HG03571 (cell line): ENCODE results near the gene SRGAP1.
A peak's percentile ranks its signal among the peaks of the same experiment; 100 is the strongest.
"Not testable (repeated sequence)": the region's sequence is repeated elsewhere in the genome, so short reads cannot be mapped to it uniquely, and the experiment has no call there.

Experiments used
- ATAC-seq: cut with Tn5 transposase; IDR thresholded peaks from one replicate; pipeline ENCODE4 v1.9.1; 2021; ENCODE audit not compliant: unreplicated experiment

The SRGAP1 gene

DNA sequence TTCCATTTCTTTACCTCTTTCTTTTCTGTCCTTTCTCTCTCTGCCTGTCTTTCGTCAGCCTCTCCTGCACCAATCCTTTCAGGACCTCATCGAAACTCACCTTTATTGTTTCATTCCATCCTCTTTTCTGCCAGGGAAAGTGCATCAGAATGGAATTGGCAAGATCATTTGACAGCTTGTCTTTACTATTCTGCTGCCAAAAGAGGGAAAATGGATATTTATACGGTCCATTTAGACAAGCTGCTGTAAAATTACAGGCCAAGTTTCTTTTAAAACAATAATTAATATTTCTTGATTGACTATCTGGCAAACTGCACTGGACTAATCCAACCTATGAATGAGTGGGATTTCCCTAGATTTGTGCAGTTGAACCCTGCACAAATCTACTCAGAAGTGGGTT is 7.6 kb upstream of the SRGAP1 start:
- no peak for ATAC-seq

DNA sequence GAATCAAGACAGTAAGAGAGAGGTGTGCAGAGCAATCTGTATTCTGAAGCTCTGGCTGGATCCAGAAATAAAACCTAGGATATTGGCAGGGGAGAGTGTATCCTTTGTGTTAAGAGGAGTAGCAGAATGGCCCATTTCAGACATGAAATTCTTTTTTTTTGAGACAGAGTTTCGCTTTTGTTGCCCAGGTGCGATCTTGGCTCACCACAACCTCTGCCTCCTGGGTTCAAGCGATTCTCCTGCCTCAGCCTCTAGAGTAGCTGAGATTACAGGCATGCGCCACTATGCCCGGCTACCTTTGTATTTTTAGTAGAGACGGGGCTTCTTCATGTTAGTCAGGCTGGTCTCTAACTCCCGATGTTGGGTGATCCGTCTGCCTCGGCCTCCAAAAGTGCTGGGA is 6.1 kb upstream of the SRGAP1 start:
- ATAC-seq: no peak

DNA sequence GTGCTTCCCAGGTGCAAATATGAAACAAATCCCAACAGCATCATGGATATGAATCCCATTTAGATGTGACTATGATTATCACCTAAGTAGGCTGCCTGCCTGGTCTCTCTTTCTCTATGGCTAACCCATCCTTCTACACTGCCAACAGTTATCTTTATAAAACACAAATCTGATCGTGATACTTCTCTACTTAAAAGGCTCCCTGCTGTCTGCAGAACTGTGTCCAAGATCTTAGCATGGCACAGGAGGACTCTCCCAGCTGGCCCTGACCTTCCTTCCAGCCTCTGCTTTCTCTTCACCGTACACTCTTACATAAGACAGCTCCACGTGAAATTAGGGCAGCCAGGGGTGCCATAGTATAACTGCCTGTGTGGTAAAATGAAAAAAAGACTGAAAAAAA is 3.5 kb upstream of the SRGAP1 start:
- ATAC-seq: no peak

DNA sequence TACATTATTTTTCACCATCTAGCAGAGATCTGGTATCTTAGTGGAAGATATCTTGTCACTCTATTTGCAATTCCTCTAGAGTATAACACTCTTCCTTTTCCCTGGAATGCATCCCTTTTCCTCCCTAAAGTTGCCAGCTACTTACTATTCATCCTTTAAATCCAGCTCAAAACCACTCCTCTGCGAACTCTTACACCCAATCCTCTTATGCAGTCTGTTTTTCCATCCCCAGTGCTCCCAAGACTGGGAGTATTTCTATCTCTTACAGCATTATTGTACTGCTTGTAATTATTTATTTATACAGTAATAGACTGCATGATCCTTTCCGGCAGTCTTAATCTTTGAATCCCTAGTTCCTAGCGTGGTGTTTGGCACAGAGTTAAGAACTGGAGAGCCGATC is 2.9 kb upstream of the SRGAP1 start:
- no peak for ATAC-seq

DNA sequence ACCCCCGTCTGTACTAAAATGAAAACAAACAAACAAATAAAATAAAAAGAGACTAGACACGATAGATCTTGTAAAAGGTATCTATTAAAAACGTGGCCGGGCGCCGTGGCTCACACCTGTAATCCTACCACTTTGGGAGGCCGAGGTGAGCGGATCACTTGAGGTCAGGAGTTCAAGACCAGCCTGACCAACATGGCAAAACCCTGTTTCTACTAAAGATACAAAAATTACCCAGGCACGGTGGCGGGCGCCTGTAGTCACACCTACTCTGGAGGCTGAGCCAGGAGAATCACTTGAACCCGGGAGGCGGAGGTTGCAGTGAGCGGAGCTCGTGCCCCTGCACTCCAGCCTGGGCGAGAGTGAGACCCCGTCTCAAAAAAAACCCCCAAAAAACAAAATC is 1.8 kb upstream of the SRGAP1 start:
- ATAC-seq: not testable (repeated sequence)

DNA sequence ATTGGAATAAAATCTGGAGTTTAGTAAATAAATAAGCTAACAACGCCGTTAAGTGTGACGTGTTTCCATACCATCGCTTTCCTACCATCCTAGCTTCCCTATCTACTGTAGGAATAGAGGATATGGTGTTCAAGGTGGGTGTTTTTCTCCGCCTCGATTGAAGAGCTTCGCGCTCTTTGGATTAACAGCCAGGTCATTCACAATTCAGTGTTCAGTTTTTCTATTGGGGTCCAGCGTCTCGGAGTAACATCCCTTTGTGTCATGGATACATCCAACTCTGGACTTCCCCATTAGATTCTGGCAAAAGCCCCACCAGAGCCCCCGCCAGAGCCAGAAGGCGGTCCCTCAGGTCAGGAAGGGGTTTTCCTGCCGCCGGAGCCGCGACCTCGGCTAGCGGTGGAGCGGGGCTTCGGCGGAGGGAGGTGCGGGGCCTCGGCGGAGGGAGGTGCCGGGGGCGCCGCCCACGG is 1.2 kb upstream of the SRGAP1 start:
- no peak for ATAC-seq

DNA sequence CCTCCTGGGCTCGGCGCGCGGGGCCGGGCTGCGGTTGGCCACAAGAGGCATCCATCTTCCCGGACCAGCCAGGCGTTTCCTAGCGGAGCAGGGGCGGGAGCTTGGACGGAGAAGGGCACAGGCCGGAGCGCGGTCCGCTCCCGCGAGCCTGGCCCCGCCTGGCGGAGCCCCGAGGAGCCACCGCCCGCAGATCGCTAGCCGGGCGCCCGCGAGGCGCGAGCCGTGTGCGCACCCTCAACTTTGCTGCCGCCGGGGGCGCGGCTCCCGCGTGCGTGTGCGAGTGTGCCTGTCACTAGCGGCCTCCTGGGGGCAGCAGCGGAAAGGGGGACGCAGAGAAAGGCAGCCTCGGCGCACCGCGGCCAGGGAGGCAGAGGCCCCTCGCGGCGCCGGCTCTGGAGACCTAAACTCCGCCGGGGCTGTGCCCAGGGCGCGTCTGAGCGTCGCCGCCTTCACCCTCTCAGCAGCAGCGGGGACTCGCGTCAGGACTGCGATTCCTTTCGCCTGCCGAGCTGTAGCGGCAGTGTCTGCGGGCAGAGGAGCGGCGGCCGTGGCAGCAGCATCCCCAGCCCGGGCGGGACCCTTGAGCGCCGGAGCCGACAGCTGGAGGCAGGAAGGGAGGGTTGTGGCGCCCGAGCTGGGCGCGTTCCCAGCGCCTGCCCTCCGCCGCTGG is 644 bp upstream of the SRGAP1 start:
- peak; percentile 97 for ATAC-seq

DNA sequence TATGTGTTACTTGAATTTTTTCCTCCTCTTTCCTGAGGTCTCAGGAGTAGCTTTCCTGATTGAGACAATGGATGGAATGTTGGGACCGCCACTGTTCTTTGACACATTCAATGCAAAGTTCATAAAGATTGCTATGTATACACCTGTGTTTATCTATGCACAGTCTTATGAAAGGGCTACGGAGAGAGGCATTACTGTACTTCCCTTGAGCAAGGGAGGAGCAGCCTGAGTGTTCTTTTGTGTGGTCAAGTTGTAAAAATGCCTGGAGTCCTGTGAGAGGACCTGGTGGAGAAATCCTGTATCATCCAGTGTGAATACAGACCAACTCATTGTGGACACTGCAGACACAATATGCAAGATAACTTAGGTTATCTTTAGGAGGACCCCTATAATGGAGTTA is 1.2 kb downstream of the SRGAP1 start:
- ATAC-seq: no peak

DNA sequence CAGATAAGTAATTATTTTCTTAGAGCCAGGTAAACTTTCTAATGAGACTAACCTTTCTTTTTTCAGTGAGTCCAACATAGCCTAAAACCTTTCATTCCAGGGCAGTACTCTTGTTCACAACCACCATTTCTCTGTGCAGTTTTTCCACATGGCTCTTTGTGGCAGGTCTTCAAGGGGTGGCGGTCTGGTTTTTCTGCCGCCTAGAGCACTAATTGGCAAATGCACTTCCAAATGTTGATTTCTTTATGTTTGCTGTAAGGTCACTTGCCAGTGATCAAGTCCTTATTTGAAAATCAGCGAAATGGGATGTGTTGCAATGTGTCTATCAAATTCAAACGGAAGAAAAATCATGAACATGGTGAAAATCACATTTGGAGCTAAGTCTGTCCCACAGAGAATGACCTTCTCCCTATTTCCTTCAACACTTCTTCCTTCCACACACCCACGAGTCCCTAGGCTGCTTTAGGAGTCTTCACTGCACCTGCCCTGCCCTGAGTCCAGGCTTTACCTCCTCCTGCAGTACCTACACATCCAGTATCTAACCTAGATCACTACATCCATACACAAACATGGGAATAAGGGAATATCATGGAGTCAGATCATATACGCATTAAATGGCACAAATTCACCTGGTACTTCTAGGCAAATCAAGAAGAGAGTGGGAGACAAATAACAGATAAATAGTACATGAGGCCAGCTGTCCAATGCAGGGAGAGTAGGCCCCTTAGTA is 1.9 kb downstream of the SRGAP1 start:
- no peak for ATAC-seq

DNA sequence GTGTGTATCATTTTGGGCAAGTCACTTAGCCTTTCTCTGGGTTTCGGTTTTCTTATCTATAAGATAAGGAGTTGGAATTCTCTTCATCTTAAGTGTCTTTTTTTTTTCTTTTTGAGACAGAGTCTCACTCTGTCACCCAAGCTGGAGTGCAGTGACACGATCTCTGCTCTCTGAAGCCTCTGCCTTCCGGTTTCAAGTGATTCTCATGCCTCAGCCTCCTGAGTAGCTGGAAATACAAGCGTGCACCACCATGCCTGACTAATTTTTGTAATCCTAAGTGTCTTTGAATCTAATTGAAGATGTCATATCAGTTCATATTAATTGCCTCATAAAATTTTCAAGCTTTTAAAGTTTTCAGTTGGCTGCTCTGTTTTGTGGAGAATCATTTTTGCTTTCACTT is 4.0 kb downstream of the SRGAP1 start:
- no peak for ATAC-seq

DNA sequence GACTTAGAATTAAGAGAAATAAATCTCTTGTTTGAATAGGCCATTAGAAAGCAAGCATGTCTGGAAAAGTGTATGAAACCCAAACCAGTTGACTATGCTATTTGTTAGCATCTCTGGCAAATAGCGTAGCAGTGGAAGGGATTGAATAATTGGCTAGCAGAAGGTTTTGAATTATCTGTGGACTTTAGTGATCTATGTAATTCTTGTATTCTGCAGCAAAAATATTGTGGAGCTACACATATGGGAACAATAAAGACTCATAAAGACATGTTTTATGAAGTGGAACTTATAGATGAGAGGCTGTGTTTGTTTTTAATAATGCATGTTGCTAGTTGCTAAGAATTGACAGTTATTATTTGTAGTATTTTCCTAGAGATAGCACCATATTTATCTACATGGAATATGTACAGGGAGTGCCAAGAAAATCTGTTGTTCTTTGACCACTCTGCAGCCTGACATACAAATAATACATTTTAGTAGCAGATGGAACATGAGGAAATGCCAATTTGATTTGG is 4.7 kb downstream of the SRGAP1 start:
- ATAC-seq: no peak

DNA sequence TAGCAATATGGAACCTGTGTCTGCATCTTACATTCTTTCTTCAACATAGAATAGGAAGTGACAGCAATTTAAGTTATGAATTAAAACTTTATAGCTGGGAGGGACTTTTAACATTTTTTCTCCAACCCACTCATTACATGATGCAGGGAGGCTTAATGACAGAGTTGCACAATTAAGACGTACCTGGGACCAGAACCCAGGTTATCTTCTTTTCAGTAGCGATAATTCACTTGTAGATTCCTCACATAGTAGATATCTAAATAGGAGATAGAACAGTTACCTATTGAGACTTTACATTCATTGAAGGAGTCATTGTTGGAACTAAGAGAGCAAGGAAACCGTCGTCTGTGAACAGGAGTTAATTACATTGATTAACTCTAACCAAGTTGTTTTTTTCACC is 5.1 kb downstream of the SRGAP1 start:
- no peak for ATAC-seq

DNA sequence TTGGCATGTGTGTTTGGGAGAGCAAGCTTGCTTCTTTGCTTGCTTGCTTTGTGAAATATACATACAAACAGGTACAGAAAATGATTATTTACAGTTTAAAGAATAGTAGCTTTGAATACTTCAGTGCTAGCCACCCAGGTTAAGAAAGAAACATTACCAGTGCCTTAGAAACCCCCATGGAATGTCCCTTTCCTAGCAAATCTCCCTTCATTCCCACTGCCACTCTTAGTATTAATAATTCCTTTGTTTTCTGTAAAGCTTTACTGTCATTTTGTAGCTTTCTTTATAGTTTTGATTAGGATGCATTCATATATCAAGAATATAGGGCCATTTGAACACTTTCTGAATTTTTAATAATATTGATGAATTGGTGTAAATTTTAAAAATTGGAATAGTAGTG is 9.5 kb downstream of the SRGAP1 start:
- ATAC-seq: no peak

DNA sequence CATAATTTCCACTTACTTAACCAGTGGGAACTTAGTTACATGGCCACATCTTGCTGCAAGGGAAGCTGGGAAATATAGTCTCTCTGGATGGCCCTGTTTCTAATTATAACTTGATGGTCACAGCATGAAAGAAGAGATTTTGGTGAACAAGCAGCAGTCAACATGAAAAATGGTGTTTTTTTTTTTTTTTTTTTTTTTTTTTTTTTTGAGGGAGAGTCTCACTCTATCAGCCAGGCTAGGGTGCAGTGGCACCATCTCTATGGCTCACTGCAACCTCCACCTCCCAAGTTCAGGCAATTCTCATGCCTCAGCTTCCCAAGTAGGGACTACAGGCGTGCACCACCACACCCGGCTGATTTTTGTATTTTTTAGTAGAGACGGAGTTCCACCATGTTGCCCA is 10.8 kb downstream of the SRGAP1 start:
- ATAC-seq: no peak

DNA sequence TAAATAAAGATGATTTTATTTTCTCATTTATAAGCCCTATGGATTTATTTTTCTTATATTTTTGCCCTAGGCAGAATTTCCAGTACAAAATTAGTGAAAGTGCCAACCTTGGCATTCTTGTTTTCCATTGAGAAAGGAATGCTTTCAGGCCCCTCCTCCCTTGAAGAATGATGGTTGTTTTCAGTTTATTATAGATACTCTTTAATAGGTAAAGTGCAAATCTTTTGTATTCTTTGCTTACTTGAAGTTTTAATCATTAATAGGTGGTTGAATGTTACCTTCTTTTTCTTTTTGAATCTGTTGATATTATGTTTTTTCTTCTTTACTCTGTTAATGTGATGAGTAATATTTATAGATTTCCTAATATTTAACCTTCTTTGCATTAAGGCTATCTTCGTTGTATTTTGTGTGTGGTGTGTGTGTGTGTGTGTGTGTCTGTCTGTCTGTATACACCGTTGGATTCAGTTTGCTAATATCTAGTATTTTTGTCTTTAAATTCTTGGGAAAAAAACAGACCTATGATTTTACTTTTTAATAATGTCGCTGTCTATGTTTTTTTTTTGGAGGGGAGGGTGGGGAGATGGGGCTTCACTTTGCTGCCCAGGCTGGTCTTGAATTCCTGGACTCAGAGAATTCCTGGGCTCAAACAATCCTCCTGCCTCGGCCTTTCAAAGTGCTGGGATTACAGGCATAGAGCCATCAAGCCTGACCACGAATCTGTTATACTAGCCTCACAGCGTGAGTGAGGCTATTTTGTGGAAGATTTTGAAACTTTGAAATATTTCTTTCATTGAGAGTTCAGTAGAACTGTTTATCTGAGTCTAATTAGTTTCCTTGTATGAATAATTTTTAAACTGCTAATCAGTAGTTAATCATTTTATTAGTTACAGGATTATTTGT is 13.5 kb downstream of the SRGAP1 start:
- no peak for ATAC-seq

DNA sequence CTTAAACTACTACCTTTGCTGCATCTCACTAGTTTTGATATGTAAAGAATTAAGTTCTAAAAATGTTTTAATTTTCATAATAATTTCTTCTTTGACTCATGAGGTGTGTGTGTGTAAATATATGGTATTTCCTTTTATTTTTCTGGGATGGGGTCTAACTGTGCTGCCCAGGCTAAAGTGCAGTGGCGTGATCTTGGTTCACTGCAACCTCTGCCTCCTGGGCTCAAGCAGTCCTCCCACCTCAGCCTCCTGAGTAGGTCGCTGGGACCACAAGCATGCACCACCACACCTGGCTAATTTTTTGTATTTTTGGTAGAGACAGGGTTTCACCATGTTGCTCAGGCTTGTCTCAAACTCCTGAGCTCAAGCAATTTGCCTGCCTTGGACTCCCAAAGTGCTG is 15.4 kb downstream of the SRGAP1 start:
- ATAC-seq: not testable (repeated sequence)

DNA sequence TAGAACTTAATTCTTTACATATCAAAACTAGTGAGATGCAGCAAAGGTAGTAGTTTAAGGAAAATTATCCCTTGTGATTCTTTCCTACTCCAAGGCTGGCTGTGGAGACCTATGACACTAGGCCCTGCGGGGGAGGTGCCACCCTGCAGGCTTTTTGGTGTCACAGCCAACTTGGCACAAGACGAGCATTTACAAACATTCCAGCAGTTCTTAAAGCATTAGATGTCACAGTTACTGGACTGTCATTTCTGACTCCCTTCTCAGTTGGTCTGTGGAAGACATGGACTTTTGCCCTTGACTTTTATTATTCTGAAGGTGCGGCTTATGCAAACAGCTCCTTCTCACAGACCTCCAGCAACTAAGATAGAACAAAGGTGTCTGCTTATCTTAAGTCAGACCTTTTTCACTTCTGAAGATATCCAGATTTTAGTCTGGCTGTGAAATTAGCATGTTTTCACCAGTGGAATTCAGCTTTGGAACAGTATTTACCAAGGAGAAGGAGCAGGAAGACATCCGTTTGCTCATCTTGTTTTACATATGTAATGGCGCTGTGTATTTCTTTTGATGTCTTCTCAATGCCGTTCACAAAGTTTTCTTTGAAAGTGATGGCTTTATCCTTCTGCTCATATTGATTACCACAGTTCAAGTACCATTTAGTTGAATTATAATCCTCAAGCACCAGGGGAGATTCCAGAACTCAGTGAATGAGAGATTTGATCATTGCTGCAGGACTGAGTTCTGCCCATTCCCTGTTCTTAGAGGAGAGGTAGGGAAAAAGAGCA is 17.9 kb downstream of the SRGAP1 start:
- no peak for ATAC-seq

DNA sequence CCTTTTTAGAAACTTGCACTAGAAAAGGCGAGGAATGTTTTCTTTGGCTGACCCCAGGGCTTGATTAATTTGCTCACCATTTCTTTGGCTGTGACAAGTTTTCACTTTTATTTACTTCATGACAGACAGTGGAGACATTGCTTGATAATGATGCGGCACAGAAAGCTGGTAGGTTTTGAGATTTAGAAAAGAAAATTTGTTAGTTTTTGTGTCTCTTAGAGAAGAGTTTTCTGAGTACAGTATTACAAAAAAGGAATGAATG is 18.4 kb downstream of the SRGAP1 start:
- ATAC-seq: no peak

DNA sequence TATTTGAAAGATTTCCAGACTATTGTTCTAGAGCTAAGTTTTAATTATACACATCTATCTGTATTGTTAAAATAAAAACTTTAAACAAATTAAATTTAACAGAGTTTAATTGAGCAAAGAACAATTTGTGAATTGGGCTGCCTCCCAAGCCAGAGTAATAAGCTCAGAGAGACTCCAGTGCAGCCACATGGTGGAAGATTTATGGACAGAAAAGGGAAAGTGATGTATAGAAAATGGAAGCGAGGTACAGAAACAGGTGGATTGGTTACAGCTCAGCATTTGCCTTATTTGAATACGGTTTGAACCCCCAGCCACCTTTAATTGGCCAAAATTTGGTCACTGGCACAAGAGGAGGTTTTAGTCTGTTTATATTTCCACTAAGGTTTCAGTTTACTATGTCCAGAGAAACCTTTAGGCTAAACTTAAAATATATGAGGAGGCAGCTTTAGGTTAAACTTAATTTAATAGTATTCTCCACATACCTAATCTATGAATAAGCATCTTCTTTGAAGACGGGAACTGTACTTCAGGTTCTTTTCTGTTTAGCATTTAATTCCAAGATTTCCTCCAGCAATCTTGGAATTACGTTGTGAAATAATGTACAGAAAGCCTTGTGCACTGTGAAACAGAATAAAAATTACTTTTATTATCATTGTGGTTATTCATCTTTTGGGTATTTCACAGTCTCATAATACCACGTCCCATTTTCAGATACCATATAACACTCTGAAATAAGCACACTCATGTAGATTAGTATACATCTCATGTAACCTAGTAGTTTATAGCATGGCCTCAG is 19.4 kb downstream of the SRGAP1 start:
- ATAC-seq: no peak

DNA sequence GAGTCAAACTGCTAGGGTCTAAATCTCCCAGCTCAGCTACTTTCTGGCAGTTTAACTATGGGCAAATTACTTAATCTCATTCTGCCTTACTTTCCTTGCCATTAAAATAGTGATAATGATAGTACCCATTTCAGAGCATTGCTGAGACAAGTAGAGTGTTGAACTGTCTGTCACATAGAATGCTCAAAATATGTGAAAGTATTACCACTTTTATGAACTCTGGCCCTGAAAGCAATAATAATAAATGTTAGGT is 19.9 kb downstream of the SRGAP1 start:
- no peak for ATAC-seq

DNA sequence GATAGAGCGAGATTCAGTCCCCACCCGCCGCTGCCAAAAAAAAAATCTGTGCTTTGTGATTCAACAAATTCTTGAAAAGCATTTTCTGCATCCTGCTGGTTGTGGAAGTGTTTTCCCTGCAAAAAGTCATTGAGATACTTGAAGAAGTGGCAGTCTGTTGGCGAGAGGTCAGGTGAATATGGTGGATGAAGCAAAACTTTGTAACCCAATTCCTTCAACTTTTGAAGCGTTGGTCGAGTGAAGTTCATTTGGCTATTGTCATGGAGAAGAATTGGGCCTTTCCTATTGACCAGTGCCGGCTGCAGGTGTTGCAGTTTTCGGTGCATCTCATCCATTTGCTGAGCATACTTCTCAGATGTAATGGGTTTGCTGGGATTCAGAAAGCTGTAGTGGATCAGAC is 20.9 kb downstream of the SRGAP1 start:
- no peak for ATAC-seq
